GM12864 (cell line): ENCODE data around the gene GUCA2B.

Experiments
- DNase-seq: peaks from one replicate; pipeline ENCODE4 v3.0.0-alpha.2; 2011; ENCODE audit warnings: low read depth
- H3K4me3 ChIP-seq: 2 replicates; pipeline ENCODE4 v1.5.1; 2011; ENCODE audit warnings: mild to moderate bottlenecking, low read depth, low read length, control low read depth
- CTCF ChIP-seq: IDR thresholded peaks from 2 replicates; pipeline ENCODE4 v1.5.1; 2011; ENCODE audit warnings: low read depth, mild to moderate bottlenecking, moderate library complexity, low read length, control low read depth, inconsistent platforms; ENCODE audit errors: missing control alignments

Gene GUCA2B

GRCh38 chr1:42186152-42186551, 32.9 kb downstream of the GUCA2B start:
- H3K4me3 ChIP-seq = no peak overlapping the region
- no peak for TF ChIP-seq CTCF
- no peak for DNase-seq

- TF ChIP-seq CTCF = no peak
- H3K4me3 ChIP-seq = no peak overlapping the region
- DNase-seq = no peak
Observed at GRCh38 chr1:42189931-42190853, 37.0 kb downstream of the GUCA2B start.

GRCh38 chr1:42191319-42191718, 38.1 kb downstream of the GUCA2B start:
- no peak overlapping the region for H3K4me3 ChIP-seq
- TF ChIP-seq CTCF = no peak
- no peak for DNase-seq

- TF ChIP-seq CTCF = no peak
- DNase-seq = no peak
- no peak overlapping the region for H3K4me3 ChIP-seq
Observed at GRCh38 chr1:42192106-42192505, 38.9 kb downstream of the GUCA2B start.

GRCh38 chr1:42195841-42196240, 42.6 kb downstream of the GUCA2B start:
- TF ChIP-seq CTCF = no peak
- no peak overlapping the region for H3K4me3 ChIP-seq
- no peak for DNase-seq

GRCh38 chr1:42198251-42198650, 45.0 kb downstream of the GUCA2B start:
- no peak for TF ChIP-seq CTCF
- DNase-seq = no peak
- no peak overlapping the region for H3K4me3 ChIP-seq

- TF ChIP-seq CTCF = no peak
- no peak for DNase-seq
- no peak overlapping the region for H3K4me3 ChIP-seq
Observed at GRCh38 chr1:42201986-42202385, 48.8 kb downstream of the GUCA2B start.
